Osteoblast (primary cell): ENCODE results near the gene TMOD3. TPM values are rescaled to one million over a fixed set of nuclear protein-coding genes. Genes with fewer than 3 reads are reported as not detected.

Source experiments
- DNase-seq: peaks from one replicate; pipeline ENCODE4 v3.0.0; 2011; ENCODE audit warnings: low spot score, mixed read lengths; ENCODE audit not compliant: insufficient read length; ENCODE audit errors: missing footprints
- H2AFZ ChIP-seq: 2 replicates; pipeline ENCODE4 v1.6.0; 2011; ENCODE audit warnings: mild to moderate bottlenecking, low read length
- H3K27ac ChIP-seq: 2 replicates; pipeline ENCODE4 v1.5.1; 2011; ENCODE audit warnings: mild to moderate bottlenecking, low read depth, low read length, moderate library complexity
- H3K27me3 ChIP-seq: 2 replicates; pipeline ENCODE4 v1.6.0; 2012; ENCODE audit warnings: mild to moderate bottlenecking, control low read depth, inconsistent platforms, low read length, moderate library complexity; ENCODE audit not compliant: insufficient read depth
- H3K36me3 ChIP-seq: 2 replicates; pipeline ENCODE4 v1.5.1; 2011; ENCODE audit warnings: mild to moderate bottlenecking, low read length, control low read depth, moderate library complexity; ENCODE audit not compliant: insufficient read depth
- H3K4me1 ChIP-seq: 2 replicates; pipeline ENCODE4 v1.5.1; 2011; ENCODE audit warnings: mild to moderate bottlenecking, low read length, control low read depth, moderate library complexity; ENCODE audit not compliant: insufficient read depth
- H3K4me2 ChIP-seq: 2 replicates; pipeline ENCODE4 v1.6.0; 2011; ENCODE audit warnings: mild to moderate bottlenecking, low read length; ENCODE audit not compliant: insufficient read depth
- H3K4me3 ChIP-seq: fragments of 200-600 bp; sonication (generic); 3 replicates; pipeline ENCODE4 v1.5.1; 2012; ENCODE audit warnings: mild to moderate bottlenecking, low read length, inconsistent platforms; ENCODE audit not compliant: insufficient read depth
- H3K79me2 ChIP-seq: 2 replicates; pipeline ENCODE4 v1.6.0; 2012; ENCODE audit warnings: mild to moderate bottlenecking, low read length, control low read depth, inconsistent platforms; ENCODE audit not compliant: insufficient read depth
- H3K9me3 ChIP-seq: 2 replicates; pipeline ENCODE4 v1.5.1; 2011; ENCODE audit warnings: low read depth, low read length, control low read depth
- H4K20me1 ChIP-seq: 2 replicates; pipeline ENCODE4 v1.6.0; 2012; ENCODE audit warnings: mild to moderate bottlenecking, low read length, control low read depth; ENCODE audit not compliant: insufficient read depth
- total RNA-seq: library from RNA; depleted of rRNA; stranded (reverse); fragments of >200 nt; gene quantifications from 2 replicates; pipeline ENCODE4 v1.2.3, GENCODE V29; 2012
- TF ChIP-seq, protein P1 (sequence below): IDR thresholded peaks from 2 replicates; pipeline ENCODE4 v1.5.1; 2011; ENCODE audit warnings: mild to moderate bottlenecking, low read depth, low read length, moderate library complexity; ENCODE audit errors: extremely low read depth

The TMOD3 gene
- 44.5 and 49.8 TPM in 2 replicates for total RNA-seq

DNA sequence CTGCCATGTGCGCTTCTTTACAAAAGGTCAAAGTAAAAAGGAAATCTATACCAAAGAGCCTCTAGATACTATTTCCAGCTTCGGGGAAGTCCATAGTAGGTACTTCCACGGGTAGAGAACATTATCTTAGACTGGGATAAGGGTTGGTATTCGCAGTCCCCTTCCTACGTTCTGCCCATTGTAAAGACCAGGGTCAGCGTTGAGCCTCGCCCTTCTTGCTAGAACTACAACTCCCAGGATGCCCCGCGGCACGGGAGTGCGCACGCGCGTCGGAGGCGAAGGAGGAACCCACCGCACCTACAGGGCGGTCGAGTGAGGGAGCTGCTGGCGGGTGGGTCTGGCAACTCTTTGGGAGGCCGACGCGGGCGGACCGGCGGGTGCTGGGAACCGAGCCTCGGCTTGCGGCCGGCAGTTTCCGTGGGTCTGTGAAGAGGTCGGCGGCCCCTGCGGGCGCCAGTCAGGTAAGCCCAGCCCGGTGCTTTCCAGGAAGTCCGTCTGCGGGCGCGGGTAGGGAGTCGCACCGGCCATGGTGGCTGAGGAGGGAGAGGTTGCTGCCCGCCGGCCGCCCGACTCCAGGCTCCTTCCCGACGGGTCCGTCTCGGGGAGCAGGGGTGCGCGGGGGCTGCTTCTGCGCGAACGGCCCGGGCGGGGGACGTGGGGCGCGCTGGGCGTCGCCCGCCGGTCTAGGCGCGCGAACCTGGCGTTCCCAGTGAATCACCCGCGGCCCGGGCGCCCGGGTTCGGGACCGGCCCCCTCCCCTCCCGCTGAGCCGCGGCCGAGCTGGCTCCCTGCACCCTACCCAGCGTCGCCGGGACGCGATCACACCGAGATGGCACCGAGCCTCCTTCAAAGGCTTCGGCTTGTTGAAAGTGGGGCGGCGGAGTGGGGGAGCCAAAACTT lies at the start of gene TMOD3:
Gene TMOD3, plus strand, starts transcription at position 278 of the 900 bp plus-strand sequence. CDS start 33,232 bp downstream, outside the sequence.
- peak within 1 kb of the TSS; percentile 95 for H3K4me3 ChIP-seq
- DNase-seq = peak; percentile 96
- H3K79me2 ChIP-seq = peaks cover 51% of the 10 kb centered on the region
- H3K27me3 ChIP-seq = no peaks in the 10 kb centered on the region
- H3K4me2 ChIP-seq = peak within 1 kb of the TSS; percentile 85
- TF ChIP-seq, protein P1, sequence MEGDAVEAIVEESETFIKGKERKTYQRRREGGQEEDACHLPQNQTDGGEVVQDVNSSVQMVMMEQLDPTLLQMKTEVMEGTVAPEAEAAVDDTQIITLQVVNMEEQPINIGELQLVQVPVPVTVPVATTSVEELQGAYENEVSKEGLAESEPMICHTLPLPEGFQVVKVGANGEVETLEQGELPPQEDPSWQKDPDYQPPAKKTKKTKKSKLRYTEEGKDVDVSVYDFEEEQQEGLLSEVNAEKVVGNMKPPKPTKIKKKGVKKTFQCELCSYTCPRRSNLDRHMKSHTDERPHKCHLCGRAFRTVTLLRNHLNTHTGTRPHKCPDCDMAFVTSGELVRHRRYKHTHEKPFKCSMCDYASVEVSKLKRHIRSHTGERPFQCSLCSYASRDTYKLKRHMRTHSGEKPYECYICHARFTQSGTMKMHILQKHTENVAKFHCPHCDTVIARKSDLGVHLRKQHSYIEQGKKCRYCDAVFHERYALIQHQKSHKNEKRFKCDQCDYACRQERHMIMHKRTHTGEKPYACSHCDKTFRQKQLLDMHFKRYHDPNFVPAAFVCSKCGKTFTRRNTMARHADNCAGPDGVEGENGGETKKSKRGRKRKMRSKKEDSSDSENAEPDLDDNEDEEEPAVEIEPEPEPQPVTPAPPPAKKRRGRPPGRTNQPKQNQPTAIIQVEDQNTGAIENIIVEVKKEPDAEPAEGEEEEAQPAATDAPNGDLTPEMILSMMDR = no peak
- peak within 1 kb of the TSS; percentile 56 for H3K27ac ChIP-seq
- H3K4me1 ChIP-seq = peaks cover 9% of the 10 kb centered on the region
- peak within 1 kb of the TSS; percentile 90 for H2AFZ ChIP-seq
- no peaks in the 10 kb centered on the region for H3K36me3 ChIP-seq
- no peaks in the 10 kb centered on the region for H3K9me3 ChIP-seq
- peaks cover 20% of the 10 kb centered on the region for H4K20me1 ChIP-seq

DNA sequence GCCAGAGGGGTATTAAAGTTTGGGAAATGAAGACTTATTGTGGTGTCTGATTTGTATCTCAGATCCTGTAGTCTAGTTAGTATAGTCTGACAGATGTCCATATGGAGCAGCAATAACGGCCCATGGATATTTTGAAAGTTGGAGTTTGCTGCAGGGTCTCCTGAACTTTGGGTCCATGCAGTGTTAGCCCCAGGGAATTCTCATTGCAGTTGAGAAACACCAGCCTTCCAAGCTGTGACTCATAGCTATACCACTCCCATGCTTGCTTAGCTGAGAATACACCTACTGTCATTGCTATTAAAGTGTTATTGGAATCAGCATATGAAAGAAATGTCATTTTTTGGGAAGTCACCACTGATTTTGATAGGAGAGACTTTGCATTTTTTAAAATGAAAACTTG lies 48.8 kb upstream of the TMOD3 start:
- Histone ChIP-seq H3K9me3 (no peaks in the 10 kb centered on the region), H3K27me3 (no peaks in the 10 kb centered on the region), H4K20me1 (no peaks in the 10 kb centered on the region), H3K4me2 (no peak overlapping the region), H3K4me1 (no peaks in the 10 kb centered on the region), H3K4me3 (no peak overlapping the region), H3K27ac (no peak overlapping the region), H3K79me2 (no peaks in the 10 kb centered on the region), H3K36me3 (no peaks in the 10 kb centered on the region), H2AFZ (no peak overlapping the region)
- TF ChIP-seq, protein P1 = no peak
- peak; percentile 62 for DNase-seq

DNA sequence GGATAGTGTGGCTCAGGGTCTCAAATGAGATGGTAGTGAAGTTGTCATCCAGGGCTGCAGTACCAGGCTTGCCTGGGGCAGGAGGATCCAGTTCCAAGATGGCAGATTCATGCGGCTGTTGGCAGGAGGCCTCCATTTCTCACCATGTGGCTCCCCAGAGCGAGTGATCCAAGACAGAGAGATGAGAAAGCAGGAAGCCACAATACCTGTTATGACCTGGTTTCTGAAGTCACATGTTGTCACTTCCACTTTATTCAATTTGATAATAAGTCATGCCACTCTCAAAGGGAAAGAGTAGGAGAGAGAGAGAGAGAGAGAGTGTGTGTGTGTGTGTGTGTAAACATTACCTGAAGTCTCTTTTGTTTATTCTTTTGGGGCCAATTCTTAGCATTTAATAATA lies 47.9 kb upstream of the TMOD3 start:
- TF ChIP-seq, protein P1 = no peak
- DNase-seq = no peak
- no peak overlapping the region for H2AFZ ChIP-seq
- H4K20me1 ChIP-seq = no peaks in the 10 kb centered on the region
- no peak overlapping the region for H3K4me3 ChIP-seq
- H3K27me3 ChIP-seq = no peaks in the 10 kb centered on the region
- no peaks in the 10 kb centered on the region for H3K9me3 ChIP-seq
- H3K36me3 ChIP-seq = no peaks in the 10 kb centered on the region
- H3K4me1 ChIP-seq = no peaks in the 10 kb centered on the region
- no peaks in the 10 kb centered on the region for H3K79me2 ChIP-seq
- no peak overlapping the region for H3K4me2 ChIP-seq
- H3K27ac ChIP-seq = no peak overlapping the region

DNA sequence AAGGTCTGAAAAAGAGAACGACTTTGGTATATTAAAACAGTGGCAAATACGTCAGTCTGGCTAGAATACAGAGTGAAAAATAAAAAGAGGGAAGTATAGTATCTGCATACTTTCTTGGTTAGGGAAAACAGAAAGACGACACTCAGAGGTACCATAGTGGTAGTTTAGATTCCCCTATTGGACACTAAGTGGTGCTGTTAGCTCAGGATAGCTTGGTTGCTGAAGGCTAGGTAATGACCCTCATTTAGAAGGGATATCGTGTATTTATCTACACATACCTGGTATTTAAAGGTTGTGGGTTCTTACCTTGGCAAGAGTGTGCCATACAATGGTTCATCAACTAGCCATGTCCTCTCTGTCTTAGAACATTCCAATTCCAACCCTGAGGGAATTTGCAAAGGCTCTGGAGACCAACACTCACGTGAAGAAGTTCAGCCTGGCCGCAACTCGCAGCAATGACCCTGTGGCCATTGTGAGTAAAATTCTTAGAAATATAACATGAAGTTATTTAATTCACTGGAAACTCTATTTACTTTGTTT lies 47.0 kb upstream of the TMOD3 start:
- Histone ChIP-seq H3K27ac (no peak overlapping the region), H3K4me2 (no peak overlapping the region), H3K79me2 (no peaks in the 10 kb centered on the region), H3K4me1 (no peaks in the 10 kb centered on the region), H2AFZ (no peak overlapping the region), H3K4me3 (no peak overlapping the region), H3K9me3 (no peaks in the 10 kb centered on the region), H3K36me3 (no peaks in the 10 kb centered on the region), H4K20me1 (no peaks in the 10 kb centered on the region), H3K27me3 (no peaks in the 10 kb centered on the region)
- TF ChIP-seq, protein P1 = peak; percentile 35
- no peak for DNase-seq
